Mucosa of gallbladder (tissue), 1 donor: ENCODE results near the gene RHBDF2. TPM values are rescaled to one million over a fixed set of nuclear protein-coding genes. Genes with fewer than 3 reads are reported as not detected.

ENCODE experiments used
- DNase-seq: peaks from one replicate; pipeline ENCODE4 v3.0.0-alpha.2; 2020; ENCODE audit warnings: low spot score
- total RNA-seq: library from RNA; stranded (reverse); gene quantifications from one replicate; pipeline ENCODE4 v1.2.1, GENCODE V29; 2021
- donor health status: DM: no; HTN: no; CAD: no.

Gene RHBDF2
- 48.8 TPM for total RNA-seq

DNA sequence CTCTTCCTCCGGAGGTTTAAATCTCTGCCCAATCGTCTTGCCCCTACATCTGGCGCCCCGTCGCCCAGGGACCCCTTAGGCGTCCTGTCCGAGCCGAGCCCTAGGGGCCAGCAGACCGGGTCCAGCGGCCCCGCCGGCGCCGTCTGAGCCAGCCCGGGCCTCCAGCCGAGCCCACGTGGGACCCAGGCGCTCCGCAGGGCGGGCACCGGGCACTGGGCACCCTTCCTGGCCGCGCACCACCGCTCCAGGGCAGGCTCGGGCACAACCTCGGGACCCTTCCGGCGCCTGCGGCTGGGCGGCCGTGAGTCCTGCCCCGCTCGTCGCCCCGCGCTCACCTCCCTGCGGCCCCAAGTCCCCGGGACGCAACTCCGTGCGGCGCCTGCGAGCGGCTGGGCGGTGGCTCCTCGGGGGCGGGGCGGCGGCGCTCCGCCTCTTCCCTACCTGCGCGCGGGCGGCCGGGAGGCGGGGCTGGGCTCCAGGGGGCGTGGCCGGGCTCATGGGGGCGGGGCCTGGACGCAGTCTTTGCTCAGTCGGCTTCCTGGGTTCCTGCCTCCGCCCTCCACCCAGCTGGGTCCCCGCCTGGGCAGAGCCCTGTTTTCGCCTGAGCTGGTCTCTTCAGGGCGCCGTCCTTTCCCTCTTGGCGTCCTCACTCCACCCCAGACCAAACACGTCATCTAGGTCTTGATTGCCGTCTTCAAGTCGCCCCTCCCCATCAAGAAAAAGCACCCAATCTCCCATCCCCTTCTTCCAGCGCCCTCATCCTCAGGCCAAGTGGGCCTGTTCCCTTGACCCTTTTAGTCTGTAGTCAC lies at the start of gene RHBDF2:
RHBDF2 (minus strand) TSS at position 406 of the 809 bp plus-strand sequence. CDS start 19,899 bp downstream, outside the sequence.
- peak; percentile 94 for DNase-seq

DNA sequence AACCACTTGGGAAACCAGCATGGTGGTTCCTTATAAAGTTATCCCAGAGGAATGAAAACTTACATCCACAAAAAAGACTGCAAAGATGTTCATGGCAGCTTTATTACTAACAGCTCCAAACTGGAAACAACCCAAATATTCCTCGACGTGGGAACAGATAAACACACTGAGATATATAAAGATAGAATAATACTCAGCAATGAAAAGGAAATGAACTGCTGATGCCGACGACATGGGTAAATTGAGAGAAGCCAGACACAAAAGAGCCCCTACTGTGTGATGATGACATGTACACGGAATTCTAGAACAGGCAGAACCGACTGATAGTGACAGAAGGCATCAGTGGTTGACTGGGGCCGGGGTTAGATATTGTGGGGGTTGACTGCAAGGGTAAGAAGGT lies 48.3 kb upstream of the RHBDF2 start:
- DNase-seq: no peak

DNA sequence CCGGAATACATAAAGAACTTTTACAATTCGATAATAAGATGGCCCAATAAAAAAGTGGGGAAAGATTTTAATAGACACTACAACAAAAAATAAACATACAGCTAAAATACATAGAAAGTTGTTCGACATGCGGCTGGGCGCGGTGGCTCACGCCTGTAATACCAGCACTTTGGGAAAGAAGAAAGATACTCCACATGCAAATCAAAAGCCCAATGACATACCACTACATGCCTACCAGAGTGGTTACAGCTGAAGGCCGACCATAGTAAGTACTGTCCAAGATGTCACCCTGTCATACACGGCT lies 47.9 kb upstream of the RHBDF2 start:
- DNase-seq: no peak

DNA sequence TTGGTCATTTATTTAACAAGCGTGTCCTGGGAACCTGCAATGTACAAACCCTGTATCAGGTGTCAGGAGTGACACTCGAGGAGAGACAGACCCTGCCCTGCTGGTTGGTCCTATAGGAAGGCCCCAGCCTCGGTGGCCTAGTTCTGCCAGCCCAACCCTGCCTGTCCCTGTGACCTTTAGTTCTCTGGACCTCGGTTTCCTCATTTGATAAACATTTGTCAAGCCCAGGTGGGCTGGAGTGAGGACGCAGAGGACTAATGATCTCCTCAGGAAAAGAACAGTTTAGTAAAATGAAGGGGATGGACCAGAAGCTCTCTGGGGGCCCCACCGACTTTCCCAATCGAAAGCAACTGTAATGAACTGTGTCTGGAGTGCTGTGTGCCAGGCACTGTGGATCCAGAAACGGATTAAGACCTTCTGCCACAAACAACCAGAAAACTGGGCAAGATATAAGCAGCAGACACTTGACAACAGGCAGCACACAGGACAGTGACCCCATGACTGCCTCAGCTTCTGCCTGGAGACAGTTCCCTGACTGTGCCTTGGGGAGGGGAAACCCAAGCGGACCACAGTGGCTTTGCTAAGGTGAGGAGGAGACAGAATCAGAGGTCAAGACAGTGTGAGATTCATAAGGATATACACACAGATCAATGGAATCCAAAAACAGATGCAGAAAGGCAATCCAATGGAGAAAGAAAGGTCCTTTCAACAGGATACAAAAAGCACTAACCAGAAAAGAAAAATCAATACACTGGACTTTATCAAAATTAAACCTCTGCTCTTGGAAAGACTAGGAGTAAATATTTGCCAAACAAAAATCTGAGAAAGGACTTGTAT lies 47.4 kb upstream of the RHBDF2 start:
- no peak for DNase-seq

DNA sequence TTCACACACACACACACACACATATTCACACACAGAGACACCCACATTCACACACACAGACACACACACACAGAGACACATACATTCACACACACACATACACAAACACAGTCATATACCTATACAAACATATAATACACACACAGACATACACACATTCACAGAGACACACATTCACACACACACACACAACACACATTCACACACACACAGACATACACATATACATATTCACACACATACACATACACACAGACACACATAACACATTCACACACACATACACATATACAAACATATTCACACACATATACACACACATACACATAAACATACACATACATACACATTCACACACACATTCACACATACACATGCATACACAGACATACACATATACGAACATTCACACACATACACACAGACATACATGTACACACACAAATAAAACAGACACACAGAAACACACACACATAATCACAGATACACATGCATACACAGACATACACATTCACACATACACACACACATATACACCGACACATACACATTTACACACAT lies 46.5 kb upstream of the RHBDF2 start:
- no peak for DNase-seq

DNA sequence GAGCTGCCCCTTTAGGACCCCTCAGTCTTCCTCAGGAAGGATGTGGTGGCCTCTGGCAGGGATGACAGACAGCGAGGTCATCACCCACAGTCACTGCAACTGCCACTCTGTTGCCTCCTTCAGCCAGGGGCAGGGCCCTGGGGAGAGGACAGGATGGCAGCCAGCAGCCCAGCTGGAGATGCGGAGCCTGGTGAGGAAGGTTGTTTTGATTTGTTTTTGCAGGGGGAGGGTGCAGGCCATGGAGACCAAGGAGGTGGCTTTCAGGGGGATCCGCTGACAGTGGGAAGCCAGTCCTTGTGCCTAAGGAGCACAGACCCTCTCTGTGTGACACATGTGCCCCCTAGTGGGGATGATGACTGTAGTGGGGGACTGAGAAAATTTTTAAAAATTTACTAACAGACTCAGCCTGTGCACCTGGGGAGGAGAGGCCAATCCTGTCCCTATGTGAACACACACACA lies 46.0 kb upstream of the RHBDF2 start:
- DNase-seq: peak; percentile 49

DNA sequence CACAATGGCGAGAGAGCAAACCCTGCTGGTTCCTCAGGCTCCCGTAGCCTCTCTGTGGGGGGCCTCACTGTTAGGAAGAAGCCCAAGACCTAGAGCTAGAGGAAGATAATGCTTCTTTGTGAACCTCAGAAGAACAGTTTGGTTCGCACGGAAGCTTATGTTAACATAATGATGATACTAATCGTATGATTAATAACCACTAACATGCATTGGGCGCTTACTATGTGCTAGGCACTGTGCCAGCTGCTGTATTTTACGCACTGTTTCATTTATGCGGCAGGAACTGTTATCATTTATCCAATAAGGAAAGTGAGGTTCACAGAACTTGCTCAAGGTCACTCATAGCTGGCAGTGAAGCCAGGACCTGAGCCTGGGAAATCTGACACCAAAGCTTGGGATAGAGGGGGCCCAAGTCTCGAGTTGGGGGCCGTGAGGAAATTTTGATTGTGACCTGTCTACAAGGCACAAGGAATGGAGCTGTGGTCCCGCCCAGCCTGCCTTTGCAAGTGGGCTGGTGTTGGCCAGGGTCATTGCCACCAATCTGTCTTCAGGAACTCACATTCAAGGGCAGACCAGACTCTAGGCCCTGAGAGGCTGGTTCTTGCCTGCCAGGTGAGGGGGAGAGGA lies 45.4 kb upstream of the RHBDF2 start:
- DNase-seq: no peak

DNA sequence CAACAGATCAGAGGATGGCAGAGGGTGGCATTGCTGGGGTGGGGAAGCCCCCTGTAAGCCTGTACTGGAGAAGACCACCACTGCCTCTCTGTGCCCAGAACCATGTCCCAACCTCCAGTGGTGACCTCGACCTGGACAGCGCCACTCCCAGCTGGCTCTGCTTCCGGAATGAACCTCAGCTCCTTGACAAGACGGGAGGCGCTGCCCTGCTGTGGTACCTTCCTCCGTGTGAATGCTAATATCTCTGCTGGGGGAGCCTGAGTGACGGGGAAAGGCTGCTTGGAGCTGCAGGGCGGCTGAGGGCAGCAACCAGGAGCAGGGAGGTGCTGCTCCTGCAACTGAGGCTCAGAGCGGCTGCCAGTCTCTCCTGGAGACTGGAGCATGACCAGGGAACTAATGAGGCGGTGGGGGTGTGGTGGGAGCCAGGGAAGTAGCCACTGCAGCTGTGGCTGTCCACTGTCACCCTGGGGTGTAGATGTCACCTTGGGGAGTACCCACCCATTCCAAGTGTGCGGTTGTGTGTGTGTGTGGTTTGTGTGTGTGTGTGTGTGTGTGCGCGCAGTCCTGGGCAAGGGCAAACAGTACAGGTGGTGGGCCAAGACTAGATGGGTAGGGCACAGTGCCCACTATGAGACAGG lies 44.8 kb upstream of the RHBDF2 start:
- no peak for DNase-seq

DNA sequence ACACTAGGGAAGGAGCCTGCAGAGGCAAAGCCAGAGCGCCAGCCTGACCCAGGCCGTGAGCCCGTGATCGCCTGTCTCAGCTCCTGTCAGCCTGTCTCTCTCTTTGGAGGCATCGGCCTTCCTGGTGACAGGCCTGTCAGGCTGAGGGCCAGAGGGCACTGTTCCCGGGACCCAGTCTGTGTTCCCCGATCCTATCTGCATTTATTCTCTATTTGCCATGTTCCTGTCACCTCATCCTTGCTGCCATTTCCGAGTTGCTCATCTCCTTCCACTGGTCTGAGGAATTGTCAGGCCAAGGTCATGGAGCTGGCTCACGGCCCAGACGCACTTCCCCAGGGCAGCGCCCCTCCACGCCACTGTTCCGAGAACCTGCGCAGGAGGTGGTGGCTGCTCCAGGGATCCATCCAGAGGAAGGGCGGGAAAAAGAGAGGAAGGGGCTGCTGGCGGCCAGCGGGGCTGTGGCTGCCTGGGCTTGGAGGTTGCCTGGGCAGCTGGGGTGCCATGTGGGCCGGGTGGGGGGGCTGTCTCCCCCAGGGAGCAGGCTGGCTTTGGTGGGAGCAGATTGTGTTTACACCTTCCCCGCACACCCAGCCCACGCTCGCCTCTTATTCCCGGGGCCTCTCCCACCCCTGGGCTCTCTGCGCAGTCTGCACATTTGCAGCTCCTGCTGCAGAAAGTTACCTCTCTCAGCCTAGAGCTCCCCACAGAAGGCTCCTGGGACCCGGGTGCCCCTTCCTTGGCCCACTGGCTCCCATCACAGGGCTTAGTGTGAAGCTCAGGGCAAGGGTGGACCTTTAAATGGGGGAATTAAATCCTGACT lies 43.5 kb upstream of the RHBDF2 start:
- DNase-seq: no peak

DNA sequence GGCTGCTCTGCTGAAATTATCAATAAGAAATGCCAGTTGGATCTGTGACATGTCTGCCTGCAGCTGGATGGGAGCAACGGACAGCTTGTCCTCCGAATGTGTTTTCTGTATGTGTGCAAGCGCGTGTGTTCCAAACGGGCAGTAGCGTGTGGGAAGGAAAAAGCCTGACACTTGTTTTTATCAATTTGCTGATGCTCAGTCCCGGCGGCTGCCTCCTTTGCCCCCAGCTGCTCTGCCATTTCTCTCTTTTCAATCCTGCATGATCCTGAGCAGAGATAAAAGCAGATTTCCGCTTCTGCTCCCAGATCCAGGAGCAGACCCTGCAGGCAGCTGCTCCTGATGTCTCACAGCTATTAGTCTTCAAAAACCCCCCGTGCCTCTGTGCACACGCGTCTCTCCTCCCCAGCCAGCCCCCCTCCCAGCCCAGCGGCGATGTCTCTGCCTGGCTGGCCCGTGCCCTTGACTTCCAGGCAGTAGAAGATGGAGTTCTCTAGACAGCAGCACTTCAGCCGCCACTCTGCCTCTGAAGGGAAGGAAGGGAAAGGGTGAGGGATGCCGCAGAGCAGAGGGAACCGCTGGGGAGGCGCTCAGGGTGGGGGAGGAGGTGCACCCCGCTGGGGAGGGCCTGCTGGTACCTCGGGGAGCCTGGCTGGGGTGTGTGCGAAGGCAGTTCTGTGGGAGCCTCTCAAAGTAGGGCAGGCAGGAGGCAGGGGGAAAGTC lies 42.8 kb upstream of the RHBDF2 start:
- DNase-seq: no peak

DNA sequence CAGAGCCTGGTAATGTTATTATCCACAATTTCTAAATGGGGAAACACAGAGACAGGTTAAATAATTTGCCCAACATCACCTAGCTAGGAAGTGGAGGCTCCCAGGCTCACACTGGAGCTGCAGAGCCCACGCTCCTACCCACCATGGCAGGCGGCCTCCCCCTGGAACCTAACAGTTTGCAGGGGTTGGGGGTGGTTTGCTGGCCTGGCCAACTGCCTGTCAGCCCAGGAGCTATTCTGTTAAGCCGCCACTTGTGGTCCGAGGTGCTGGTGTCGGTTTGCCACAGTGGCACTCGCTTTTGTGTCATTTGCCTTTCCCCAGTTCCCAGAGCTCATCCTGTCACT lies 42.2 kb upstream of the RHBDF2 start:
- no peak for DNase-seq

DNA sequence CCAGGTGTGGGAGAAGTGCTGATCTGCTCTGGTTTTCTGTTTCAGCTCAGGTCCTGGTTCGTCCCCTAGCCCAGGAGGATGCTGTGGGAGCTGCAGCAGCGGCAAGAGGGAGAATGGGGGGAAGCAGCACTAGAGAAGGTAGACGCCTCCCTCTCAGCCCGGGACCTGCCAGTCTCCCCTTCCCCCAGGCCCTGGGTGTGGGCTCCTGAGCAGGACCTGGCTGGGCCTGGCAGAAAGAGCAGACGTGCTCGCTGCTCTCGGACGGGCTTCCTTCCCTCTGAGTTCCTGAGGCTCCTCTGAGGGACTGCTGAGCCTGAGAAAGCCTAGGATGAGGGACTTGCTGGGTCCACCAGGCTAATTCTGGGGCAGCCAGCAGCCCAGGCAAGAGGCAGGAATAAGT lies 41.8 kb upstream of the RHBDF2 start:
- no peak for DNase-seq

DNA sequence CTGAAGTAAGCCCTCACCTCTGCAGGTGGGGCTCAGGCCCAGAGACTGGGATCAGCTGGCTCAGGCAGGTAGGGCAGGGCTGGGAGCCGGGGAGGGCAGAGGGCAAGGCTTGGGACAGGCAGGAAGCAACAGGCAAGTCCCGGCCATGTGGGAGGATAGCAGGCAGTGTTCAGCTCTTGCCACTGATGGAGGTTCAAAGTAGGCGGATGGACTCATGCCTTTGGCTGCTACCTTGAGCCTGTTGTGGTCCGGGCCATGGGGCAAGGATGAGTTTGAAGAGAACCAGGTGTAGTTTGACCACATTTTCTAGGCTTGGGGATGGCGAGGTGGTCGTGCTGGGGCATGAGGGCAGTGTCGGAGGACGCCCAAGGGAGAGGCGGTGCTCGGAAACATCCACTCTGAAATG lies 41.3 kb upstream of the RHBDF2 start:
- DNase-seq: no peak

DNA sequence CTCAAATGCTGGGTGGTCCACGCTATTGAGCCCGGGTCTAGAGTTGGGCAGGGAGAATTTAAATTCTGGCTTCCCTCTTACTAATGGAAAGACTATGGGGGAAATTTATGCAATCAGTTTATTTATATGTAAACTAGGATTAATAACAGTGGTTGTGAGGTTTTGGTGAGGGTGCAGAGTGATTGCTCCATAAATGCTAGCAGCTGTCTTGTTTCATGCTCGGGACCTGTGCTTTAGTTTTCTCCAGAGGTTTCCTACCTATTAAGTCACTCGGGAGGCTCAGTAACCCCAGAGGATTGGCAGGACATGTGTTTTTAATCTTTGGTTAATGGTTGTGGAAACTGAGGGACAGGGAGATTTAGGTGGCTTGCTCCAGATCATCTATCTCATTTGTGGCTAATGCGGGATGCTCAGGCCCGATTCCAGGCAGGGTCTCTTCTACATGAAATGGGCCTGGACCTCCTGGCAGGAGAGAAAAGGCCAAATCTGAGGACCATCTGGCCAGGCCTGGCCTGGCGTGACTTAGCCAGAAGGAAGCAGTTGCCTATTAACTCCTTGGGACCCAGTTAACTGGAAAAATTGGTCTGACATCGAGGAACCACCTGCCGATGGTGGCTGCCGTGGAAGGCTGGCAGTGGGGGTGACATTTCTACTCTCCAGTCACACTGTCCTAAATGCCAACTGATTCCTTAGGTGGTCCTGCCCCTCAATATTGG lies 40.7 kb upstream of the RHBDF2 start:
- no peak for DNase-seq

DNA sequence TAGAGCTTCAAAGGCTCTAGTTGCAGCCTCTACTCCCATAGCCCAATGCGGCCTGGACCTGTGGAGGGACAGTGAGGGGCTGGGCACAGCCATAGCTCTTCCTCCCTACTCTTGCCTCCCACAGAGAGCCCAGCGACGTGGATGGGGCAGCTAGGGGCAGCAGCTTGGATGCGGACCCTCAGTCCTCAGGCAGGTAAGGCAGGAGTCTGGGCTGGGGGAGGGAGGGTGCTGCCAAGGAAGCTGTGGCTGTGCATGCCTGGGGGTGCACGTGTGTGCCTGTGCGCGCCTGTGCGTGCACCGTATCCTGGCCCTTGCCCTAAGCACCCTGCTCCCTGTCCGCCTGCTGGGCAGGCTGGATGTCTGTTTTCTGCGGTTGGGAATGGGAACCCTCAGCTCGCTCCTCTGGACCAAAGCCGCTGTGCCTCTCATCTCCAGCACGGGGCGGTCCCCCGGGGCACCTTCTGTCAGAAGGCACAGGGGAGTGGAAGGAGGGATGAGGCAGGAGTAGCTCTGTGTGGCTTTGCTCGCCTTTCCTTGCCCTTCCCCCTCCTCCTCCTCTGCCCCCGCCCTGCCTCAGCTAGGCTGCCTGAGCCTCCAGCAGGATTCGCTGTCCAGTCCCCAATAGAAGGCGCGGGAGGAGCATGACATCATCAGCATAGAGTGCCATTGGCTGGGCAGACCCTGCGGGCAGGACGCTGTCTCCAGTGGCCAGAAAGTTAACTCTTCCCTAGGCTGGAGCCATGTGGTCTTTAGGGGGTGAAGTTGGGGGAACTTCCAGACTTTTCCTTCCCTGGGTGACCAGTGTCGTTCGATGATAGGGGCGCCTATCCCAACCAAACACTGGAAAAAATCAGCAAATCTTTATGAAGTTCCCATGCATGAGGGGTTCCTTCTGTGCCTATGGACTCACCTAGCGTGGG lies 39.4 kb upstream of the RHBDF2 start:
- DNase-seq: peak; percentile 94

DNA sequence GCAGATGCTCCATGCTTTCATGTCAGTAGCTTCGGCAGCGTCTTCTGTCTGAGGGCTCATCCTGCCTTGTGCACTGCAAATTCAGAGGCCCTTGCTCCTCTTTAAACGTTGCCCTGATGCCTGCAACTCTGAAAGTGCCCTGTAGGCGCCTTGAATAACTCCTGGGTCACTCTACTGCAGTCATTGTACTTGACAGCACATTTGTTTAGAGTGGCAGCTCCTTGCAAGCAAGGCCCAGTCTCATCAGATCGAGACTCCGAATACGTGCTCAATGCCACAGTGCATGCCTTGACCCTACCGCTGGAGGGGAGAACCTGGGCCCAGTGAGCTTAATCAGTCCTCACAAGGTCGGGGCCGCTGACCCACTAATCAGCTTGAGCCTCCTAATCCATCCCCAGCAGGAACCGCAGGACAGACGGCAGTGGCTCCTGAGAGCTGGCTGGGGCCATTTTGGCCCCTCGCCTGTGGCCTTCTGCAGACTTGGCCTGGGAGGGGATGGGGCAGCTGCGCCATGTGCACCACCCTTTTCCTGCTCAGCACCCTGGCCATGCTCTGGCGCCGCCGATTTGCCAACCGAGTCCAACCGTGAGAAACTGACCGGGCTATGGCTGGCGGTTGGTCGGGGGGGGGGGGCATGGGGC lies 38.5 kb upstream of the RHBDF2 start, which contains the start of gene PRCD:
PRCD (plus strand) TSS at position 414 of the 641 bp plus-strand sequence; CDS start at position 512, 98 bp downstream.
- DNase-seq: no peak

DNA sequence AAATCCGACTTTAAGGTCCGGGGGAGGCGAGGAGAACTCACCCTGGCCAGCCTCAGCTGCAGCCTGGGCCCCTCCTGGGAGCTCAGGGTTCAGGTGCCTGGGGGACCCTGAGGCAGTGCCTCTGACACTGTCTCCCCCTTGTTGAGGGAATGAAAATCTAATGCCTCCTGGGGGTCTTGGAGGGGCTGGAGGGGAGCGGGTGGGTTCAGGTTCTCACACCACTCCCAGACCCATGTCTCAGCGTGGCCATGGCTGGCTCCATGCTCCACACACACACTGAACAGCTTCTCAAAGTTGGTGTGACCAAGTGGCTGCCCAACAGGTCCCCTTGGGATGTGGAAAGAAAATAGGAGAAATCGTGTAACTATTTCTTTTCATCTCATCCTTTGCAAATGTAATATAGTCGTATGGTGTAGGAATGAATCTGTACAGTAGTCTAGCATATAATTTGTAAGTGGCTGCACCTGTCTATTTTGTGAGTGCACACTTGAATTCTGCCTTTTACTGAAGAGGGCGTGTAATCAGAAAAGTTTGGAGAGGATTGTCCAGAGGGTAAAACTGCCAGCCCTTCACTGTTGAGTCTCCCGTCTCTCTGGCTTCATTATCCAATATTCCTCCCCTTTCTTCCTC lies 37.8 kb upstream of the RHBDF2 start:
- DNase-seq: no peak
